22Rv1 (cell line): Measurements from ENCODE around the gene TRIM56.

ENCODE experiments used
- ZFX ChIP-seq: fragments of 450-650 bp; IDR thresholded peaks from 2 replicates; pipeline ENCODE4 v1.6.1; 2017; ENCODE audit warnings: antibody characterized with exemption, borderline replicate concordance
- TF ChIP-seq, protein P1 (sequence below): fragments of 450-650 bp; IDR thresholded peaks from 2 replicates; pipeline ENCODE4 v1.5.1; 2017; ENCODE audit warnings: mild to moderate bottlenecking

DNA sequence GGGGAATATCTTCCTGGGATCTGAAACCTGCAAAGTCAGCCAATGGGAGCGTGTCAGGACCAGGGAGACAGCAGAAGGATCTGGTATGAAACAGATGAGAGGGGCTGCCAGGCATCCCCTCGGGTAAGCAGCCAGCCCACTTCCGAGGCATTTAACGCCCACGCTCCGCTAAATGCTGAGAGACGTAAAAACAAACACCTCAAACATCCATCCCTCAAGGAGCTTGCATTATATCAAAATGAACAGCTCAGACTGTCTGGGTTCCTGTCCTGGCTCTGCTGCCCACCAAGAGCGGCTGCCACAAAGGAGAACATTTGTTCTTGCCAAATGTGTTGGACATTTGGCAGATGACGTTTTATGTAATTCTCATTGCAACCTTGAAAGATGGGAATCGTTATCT lies 34.6 kb downstream of the TRIM56 start:
- TF ChIP-seq, protein P1, sequence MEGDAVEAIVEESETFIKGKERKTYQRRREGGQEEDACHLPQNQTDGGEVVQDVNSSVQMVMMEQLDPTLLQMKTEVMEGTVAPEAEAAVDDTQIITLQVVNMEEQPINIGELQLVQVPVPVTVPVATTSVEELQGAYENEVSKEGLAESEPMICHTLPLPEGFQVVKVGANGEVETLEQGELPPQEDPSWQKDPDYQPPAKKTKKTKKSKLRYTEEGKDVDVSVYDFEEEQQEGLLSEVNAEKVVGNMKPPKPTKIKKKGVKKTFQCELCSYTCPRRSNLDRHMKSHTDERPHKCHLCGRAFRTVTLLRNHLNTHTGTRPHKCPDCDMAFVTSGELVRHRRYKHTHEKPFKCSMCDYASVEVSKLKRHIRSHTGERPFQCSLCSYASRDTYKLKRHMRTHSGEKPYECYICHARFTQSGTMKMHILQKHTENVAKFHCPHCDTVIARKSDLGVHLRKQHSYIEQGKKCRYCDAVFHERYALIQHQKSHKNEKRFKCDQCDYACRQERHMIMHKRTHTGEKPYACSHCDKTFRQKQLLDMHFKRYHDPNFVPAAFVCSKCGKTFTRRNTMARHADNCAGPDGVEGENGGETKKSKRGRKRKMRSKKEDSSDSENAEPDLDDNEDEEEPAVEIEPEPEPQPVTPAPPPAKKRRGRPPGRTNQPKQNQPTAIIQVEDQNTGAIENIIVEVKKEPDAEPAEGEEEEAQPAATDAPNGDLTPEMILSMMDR, result no peak
- no peak for TF ChIP-seq ZFX
